RCC 7860 (cell line): ENCODE data around the gene GRIN2C.
A peak's percentile ranks its signal among the peaks of the same experiment; 100 is the strongest.

Experiments used
- DNase-seq: peaks from one replicate; pipeline ENCODE4 v3.0.0-alpha.2; 2015; ENCODE audit warnings: low spot score
- FAIRE-seq: peaks from 2 replicates; lab custom pipeline; 2012; peaks lifted over from hg19 to GRCh38; lab: Jason Lieb, UNC

The GRIN2C gene

DNA sequence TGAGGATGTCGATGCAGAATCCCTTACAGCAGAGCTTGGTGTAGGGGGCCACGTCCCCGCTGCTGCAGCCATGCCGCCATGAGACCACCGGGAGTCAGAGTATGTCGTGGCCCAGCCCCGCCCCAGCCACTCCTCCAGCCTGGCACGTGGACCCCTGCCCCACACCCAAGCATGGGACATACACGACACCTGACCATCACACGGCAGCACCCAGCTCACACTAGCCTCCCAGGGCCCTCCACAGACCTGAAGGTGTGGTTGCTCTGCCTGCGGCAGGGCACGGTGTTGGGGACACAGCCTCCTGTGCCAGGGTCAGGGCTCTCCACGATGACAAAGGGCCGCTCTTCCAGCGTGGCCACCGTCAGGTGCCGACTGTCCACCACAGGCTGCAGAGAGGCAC is 9.4 kb downstream of the GRIN2C start:
- no peak for DNase-seq
- no peak for FAIRE-seq

DNA sequence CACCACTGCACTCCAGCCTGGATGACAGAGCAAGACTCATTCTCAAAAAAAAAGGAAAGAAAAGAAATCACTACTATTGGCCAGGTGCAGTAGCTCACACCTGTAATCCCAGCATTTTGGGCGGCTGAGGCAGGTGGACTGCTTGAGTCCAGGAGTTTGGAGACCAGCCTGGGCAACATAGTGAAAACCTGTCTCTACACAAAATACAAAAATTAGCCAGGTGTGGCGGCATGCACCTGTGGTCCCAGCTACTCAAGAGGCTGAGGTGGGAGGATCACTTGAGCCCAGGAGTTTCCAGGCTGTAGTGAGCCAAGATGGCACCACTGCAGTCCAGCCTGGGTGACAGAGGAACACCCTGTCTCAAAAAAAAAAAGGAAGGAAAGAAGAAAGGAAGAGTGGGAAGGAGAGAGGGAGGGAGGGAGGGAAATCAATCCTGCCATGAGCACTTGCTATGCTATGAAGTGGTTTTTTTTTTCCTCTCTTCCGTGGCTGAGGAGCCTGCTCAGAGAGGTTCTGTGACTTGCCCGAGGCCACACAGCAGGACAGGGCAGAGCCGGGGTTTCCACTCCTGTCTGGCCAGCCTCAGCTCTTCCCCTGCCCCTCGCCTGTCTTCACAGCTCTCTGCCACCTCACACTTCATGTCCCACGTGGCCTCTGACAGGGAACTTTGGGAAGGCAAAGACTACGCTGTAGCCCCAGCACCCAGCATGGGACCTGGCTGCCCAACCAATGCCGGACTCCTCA is 10.9 kb downstream of the GRIN2C start:
- FAIRE-seq = no peak
- no peak for DNase-seq

DNA sequence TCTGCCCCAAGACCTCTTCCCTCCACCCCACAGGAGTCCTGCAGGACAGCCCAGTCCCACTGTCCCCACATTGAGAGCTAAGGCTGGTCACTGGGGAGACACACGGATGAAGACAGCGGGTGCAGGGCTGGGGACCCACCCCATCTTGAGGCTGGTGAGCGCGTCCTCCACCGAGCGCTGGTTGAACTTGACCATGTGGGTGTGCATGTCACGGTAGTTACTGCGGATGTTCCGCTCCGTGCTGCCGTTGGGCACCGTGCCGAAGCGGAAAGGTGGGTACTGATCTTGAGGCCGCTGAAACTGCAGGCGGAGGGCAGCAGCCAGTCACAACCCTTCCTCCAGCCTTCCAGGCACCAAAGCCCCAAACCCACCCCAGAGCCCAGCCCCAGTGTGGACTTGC is 13.1 kb downstream of the GRIN2C start:
- DNase-seq (no peak), FAIRE-seq (no peak)

DNA sequence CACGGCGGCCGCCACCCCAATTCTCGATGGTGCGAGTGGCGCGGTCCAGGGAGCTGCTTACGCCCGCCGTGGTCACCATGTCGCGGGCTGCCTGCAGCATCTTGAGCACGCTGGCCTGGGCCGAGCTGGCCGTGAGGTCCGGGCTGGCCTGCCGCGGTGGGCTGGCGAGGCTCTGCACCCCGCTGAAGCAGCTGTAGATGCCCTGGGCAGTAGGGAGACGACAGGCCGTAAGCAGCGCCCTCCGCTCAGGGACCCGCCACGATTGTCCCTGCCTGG is 16.4 kb downstream of the GRIN2C start:
- DNase-seq (no peak), FAIRE-seq (no peak)

DNA sequence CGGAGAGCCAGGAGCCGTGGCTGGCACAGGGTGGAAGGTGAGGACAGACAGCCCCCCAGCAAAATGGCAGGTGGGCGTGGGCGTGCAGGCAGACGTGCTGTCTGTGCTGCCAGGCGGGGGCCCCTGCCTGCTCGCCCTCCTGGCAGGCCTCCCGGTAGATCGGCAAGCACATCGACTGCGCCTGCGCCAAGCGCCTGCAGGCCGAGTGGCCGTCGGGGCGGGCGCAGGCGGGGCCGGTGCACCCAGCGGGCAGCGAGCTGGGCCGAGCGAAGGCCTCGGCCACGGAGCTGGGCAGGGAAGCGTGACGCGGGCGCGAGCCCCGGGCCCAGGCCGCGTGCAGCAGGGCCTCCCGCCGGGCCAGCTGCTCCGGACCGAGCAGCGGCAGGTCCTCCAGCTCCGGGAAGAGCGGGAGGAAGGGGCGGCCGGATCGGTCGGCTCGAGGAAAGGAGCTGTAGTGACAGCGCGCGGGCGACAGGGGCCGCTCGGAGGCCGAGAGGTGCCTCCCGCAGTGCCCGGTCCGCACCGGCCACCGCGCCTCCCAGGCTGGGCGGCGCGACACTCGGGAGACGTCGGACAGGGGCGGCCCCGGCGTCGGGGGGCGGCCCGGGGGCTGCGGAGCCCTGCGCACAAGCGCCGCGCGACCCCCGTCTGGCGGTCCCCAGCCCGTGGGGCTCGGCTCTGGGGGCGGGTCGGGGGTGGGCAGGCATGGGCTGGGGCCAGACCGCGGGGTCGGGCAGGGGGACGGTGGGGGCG is 16.9 kb downstream of the GRIN2C start:
- FAIRE-seq = no peak
- peak; percentile 49 for DNase-seq

DNA sequence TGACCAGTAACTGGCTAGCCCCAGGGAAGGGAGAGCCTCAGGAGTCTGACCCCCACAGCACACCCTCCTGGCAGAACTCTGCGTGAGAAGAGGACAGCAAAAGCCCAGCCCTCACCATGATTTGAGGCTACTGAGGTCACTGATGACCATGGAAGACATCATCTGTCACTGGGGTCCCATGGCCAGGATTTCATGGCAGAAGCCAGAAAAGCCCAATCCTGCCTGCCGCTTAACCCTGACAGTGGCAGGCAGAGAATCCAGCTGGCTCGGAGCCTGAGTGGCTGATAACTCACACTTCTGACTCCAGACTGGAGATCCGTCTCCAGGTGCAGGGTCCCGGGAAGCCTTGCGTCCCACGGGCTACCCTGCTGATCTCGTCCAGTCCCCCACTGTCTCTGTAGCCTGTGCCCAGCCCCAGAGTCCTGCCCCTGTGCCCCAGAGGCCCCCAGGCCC is 17.5 kb downstream of the GRIN2C start:
- FAIRE-seq (no peak), DNase-seq (no peak)

DNA sequence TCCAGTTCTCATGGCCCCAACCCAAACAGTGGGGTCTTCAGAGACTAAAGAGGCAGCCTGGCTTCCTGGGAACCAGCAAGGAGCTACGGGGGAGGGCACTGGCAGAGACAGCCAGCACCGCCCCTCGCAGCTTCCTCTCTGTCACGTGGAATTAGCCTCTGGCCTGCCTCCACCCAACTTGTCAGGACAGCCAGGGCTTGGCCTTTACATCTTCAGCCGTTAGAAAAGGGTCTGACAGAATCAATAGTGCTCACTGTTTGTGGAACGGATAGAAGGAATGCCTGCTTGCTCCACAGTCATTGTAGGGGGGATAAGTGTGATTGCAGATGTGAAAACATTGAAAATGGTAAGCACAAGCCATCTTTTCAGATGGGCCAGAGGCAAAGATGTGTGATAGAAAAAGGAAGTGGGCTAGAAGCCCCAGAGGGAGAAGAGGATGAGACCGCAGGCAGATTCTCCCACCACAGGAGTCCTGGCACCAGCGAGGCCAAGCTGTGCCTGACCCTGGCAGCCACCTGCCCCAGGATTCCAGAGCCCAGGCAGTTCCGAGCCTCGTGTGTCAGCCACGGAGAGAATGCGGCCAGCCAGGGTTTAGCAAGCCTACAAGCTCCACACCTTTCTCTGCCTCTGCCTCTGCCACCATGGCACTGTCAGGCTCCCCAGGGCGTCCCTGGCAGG is 18.6 kb downstream of the GRIN2C start:
- FAIRE-seq (no peak), DNase-seq (no peak)

DNA sequence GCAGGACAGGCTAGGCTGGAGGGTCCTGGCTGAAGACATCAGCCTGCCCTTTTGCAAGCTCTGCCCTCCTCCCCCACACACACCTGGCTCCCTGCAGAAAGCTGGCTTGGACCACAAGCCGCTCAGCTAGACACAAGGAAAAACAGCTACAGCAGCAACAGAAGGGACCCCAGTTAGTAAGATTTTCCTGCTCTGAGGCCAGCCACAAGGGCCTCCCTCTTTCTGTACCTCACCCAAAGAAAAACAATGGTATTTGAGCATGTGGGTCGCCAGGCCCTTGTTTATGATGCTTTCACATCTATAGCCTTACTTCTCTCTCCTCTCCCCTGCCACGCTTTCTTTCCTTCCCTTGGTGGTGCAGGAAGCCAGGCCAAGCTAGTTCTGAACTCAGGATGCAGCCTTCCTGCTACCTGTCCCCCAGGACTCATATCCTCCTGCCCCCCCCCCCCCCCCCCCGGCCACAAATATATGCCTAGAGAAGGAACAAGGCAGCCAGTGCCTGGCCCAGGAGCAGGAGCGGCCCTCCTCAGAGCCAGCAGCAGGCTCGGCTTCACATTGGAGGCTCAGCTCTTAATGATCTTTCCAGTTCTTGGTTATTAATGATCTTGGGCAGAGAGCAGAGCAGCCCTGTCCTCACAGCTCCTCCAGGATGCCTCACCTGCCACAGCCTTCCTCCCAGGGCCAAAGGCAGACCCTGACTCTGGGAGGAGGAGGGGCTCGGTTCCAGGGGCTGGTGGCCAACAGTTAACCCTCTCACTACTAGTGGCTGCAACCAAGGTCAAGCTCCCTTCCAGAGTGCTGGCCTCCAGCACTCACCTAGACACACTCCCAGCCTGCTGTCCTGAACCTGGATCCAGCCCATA is 19.5 kb downstream of the GRIN2C start:
- DNase-seq (no peak), FAIRE-seq (no peak)

DNA sequence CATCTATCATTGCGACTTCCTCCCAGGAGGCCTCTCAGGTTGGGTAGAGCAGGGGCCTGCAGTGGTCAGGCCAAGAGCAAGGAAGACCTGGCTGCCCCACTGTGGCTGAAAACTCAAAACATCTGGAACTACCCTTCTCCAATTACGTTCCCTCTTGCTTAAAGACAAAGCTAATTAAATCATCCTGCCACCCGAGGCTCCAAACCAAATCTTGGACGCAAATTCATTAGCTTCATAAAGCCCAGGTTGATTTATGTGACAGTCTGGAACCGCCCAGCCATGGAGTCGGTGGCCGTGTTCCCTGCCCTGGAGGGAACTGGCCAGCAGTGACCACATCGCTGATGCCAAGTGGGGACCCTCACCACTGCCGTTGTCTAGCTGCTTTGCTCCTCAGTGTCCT is 21.4 kb downstream of the GRIN2C start:
- DNase-seq (no peak), FAIRE-seq (no peak)

DNA sequence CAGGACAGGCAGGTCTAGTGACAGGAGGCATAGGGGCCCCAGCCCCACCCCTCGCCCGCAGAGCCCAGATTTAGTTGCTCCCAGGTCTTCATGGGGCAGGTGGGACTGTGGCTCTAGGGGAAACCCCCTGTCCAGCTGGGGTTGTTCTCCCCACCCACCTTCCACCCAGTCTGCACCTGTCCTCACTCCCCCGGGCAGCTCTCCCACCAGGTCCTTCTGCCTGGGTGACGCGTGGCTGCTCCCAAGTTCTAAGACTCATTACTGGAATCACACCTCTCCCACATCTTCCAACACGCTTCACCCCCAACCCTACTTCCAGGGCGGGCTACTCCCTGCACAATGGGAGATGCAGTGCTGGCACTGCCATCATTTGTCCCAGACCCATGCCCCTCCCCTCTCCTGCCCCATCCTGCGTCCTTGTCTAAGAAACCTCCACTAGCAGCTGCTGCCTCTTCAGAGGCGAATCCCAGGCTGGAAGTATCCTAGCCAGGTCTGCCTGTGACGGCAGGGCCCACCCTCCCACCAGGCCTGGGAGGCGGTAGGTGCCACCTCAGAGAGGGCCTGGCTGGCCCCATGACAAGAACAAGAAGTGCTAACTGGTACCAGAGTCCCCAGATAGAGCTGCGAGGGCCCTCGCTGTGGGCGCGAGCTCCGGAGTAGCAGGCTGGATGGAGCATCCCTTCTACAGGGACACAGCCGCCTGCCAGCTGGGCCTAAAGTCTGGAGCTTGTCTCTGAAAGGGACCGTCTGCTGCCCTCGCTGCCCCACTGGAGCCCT is 22.8 kb downstream of the GRIN2C start:
- no peak for DNase-seq

DNA sequence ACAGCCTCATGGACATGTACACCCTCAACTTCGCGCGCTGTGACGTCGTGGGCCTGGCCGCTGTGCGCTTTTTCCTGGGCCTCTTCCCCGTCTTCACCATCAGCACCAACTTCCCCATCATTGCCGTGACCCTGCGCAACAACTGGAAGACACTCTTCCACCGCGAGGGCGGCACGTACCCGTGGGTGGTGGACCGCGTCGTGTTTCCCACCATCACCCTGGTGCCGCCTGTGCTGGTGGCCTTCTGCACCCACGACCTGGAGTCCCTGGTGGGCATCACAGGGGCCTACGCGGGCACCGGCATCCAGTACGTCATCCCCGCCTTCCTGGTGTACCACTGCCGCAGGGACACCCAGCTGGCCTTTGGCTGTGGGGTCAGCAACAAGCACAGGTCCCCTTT is 23.5 kb downstream of the GRIN2C start:
- FAIRE-seq = no peak
- no peak for DNase-seq

More for the DNA sequence above, 22.8 kb downstream of the GRIN2C start:
- no peak for FAIRE-seq

DNA sequence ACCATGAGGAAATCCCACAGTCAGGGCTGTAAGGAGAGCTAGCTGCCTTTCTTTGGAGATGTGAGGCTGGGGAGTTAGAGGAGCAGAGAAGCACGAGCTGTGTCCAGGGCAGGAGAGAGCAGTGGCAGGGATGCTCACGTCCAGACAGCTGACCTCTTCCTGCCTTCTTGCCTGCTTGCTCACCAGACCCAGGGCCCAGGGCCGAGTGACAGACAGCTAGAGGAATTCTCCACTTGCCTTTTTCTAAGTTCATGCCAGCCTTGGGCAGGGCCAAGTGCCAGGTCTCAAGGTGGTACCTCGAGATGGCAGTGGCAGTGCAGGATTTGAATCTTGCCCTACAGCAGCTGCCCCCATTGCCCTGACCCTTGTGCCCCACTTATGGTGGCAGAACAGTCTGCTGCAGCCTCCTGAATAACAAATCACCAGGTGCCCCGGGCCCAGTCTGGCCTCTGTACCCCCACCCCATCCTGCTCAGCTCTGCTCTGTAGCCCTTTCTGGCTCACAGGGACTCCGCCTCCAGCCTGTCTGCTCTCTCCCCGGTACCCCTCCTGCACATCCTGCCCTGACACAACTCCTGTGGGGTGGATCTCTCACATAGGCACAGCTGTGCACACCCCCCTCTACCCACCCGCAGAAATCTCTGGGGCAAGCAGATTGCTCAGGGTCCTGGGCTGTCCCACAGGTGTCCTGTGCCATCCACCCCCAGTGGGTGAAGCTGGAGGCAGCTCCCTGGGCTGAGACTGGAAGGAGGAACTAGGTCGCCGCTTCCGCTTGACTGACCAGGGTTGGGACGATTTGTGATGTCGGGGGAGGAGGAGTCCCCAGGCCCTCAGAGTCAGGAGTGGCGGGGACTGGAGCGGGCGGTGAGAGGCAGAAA is 25.9 kb downstream of the GRIN2C start:
- FAIRE-seq = no peak

DNA sequence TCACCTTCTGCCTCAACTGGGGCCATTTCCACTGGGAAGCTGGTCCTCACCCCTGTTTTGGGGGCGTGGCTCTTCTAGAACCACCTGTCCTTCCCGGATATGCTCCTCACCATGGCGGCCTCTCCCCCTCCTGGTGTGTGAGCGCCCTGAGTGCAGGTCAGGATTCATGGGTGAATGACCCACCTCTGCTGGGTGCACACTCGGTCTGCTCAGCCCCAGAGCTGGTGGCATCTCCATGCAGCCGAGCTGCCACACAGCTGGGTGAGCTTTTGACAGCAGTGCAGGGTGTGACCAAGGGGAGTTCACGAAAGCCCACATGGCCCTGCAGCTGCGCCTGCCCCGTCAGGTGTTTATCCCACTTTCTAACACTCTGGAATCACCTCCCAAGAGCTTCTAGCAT is 27.3 kb downstream of the GRIN2C start:
- DNase-seq (no peak), FAIRE-seq (no peak)

More for the DNA sequence above, 25.9 kb downstream of the GRIN2C start:
- peak; percentile 61 for DNase-seq

DNA sequence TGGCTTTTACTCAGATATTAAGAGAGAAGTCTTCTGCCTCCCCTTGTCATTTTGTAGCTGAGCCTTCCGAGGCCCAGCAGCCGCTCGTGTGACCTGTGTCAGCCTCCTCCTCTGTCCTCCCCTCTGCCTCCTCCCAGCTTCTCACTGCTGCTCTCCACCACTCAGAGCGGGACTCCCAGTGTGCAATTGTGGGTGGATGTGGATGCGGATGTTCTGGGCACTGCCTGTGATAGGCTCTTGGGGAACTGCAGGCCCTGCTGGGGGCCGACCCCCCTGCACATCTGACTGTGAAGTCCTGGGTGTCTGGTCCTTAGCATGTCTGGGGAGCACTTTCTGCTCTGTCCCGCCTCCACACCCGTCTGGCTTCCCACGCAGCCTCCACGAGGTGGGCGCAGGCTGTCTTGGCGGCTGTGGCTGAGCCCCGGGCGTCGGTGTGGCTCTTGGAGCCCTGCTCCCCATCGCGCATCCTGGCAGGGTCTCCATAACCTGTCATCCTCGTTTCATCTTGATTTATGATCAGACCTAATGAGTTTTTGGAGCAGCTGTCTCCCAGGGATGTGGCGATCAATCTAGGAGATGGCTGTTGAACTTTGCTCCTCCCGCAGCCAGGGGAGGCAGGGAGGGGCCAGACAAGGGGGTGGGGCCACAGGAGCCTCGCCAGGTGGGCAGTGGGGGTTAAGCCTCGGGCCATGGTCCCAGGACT is 28.1 kb downstream of the GRIN2C start:
- no peak for DNase-seq
- no peak for FAIRE-seq

DNA sequence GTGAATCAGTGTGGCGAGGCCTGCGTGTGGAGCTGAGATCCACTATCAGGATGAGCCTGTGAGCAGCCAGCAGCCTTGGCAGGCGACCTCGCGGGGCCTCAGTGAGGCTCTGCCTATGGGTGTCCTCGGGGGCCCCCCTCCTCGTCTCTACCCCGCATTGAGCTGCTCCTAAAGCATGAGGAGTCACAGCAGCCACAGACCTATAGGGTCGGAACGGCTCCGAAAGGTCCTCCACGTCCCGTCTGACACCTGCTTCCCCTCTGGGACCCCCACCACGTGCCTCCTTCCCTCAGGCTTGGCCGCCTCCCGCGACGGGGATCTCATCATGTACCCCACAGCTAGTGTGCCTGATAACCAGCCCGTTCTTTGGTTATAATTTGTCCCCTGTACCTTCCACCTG is 28.8 kb downstream of the GRIN2C start:
- no peak for DNase-seq
- no peak for FAIRE-seq

DNA sequence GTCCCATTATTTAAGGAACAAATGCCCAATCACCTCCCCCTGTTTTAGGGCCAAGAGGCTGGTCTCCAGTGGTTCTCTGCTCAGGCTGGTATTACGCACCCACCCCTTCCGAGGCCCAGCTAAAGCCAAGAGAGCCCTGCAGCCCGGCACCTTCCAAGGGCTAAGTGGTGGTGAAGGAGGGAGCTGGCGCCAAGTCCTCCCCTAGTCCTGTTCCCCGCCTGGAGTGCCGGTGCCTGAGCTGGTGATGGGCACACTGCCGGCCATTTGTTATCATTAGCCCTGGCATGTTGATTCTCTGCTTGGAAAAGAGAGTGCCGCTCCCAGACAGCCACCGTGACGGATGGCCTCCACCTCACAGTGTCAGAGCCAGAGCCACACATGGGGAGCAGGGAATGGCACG is 31.9 kb downstream of the GRIN2C start:
- no peak for FAIRE-seq
- DNase-seq = no peak

DNA sequence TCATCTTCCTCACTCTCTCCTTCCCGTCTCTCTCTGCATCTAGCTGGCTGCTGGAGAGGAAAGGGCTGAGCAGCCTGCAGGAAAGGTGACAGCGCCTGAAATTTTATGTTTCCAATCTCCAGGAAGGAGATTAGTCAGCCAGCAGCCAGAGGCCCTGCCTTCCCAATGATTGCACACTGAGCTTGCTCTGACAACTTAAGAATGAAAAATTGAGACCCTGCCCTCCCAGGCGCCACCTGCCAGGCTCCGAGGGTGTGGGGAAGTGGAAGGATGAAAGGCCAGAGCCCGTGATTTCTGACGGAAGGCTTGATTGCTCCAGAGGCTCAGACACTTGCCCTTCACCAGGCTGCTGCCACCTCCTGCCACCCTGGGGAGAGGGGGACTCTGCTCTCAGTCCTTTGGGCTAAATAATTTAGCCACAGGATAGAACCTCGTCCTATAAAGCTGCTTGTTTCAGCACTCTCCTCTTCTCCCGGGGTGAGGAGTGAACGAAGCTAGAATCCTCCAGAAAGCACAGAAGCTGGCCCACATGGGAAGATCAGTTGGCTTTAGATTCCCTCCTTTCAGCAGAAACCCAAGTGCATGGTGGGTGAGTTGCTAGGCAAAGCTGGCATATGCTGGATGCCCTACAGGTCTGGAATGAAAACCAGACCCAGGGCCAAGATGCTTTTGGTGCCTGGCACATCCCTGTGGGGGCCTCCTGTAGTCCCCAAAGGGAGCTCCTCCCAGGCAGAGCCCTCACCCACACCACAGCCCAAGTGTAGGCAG is 33.5 kb downstream of the GRIN2C start:
- FAIRE-seq (no peak), DNase-seq (no peak)
